GM20431 (cell line): ENCODE data around the gene IPMK.
"Not testable (repeated sequence)": the region's sequence is repeated elsewhere in the genome, so short reads cannot be mapped to it uniquely, and the experiment has no call there.

Source experiments
- in situ Hi-C: fragments of 300-500 bp; cut with MseI, MboI; formaldehyde crosslinking; loops from one replicate; pipeline ENCODE4 v1.15.0; 2020; ENCODE audit warnings: low sequenced_read_pairs; ENCODE audit not compliant: unreplicated experiment

The IPMK gene

GRCh38 chr10:58268946-58269781 is 1.5 kb upstream of the IPMK start, which contains the start of gene CISD1:
Gene CISD1, plus strand, starts transcription at chr10:58269162. Its CDS starts 112 bp downstream, at chr10:58269274.
- in situ Hi-C loops: no loop called here

- in situ Hi-C loops: no loop called here
Observed at GRCh38 chr10:58268454-58268945, 806 bp upstream of the IPMK start.

GRCh38 chr10:58266826-58267712 is 625 bp downstream of the IPMK start:
- in situ Hi-C loops: no loop called here

- in situ Hi-C loops: no loop called here
Observed at GRCh38 chr10:58266003-58266825, 1.5 kb downstream of the IPMK start.

DNA sequence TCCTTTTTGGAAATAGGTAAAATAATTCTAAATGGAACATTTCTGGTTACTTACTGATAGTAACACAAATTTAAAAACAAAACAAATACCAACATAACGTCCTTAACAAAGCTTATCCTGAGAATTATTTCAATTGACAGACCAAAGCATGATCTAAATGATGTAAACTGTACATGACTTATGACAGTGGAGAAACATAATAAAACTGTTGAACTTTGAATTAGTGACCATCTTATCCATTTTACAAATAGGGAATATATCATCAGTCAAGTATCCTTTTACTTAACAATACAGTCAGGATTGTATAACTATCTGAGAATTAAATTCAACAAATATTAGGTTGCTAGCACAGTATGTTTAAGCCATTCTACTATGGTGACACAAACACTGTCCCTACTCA is 2.4 kb downstream of the IPMK start:
- in situ Hi-C loops: no loop called here

DNA sequence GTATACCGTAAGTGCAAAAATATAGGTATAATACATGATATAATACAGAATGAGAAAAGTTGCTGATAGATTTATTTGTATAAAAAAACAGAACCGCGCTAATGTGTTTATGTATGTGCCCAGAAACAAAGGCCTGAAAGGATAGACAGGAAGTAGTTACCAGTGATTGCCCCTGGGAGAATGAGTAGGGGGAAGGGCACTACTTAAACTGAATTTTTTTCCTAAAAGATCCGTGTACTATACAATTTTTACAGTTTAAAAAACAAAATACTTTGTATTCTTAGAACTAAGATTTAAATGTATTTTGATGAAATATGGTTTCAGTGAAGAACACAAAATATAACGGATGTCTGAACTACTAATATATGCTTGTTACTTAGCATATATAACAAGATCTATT is 2.9 kb downstream of the IPMK start:
- in situ Hi-C loops: no loop called here

- in situ Hi-C loops: no loop called here
Observed at GRCh38 chr10:58262766-58263165, 4.9 kb downstream of the IPMK start.

DNA sequence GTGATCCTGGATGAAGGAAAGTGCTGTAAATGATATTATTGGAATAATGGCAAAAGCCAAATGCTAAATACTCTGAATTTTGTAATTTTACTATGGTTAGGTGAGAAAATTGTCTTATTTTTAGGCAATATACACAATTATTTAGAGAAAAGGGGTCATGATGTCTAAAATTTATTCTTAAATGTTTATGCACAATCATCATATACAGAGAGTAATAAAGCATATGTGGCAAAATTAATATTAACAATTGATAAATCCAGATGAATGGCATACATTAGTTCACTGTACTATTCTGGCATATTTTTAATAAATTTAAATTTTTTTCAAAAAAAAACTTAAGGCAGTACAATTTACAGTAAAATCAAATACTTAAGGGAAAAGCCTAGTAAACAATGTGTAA is 7.4 kb downstream of the IPMK start:
- in situ Hi-C loops: no loop called here

DNA sequence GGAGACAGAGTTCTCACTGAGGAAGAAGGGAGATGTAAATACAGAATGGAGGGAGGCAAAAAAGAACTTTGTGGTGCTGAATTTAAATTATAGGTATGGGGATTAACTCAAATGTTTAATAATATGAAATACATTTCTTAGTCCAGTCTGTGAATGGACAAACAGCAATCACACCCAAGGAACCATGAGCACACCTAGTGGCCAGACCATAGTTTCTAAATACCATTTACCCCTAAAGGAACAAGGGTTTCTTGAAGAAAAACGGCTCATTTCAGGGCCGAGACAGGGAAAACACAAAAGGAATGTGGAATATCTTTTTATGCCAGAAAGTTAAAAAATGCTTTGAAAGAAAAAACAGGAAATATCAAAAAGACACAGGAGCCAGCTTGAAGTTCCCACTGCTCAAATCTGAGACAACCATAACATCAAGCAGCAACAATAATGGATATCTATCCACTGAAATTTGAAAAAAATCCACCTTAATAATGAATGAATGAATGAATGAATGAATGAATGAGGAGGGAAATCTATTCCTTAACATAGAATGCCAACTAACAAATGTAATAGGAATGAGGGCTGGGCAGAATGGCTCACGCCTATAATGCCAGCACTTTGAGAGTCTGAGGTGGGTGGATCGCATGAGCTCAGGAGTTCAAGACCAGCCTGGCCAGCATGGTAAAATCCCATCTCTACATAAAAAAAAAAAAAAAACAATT is 8.6 kb downstream of the IPMK start:
- in situ Hi-C loops: no loop called here

DNA sequence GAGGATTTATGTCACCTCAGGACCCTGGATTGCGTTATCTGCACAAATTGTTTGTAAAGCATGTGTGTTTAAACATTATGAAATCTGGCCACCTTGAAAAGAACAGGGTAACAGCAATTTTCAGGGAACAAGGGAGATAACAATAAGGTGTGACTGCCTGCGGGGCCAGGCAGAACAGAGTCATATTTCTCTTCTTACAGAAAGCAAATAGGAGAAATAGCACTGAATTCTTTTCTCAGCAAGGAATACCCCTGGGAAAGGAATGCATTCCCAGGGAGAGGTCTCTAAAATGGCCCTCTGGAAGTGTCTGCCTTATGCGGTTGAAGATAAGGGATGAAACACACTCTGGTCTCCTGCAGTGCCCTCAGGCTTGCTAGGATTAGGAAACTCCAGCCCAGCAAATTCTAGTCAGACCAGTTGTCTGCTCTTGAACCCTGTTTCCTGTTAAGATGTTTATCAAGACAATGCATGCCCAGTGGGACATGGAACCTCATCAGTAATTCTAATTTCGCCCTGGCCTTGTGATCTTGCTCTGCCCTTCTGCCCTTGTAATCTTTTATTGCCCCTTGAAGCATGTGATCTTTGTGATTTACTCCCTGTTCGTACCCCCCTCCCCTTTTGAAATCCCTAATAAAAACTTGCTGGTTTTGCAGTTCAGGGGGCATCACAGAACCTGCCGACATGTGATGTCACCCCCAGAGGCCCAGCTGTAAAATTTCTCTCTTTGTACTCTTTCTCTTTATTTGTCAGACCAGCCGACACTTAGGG is 11.5 kb downstream of the IPMK start:
- in situ Hi-C loops: not testable (repeated sequence)

DNA sequence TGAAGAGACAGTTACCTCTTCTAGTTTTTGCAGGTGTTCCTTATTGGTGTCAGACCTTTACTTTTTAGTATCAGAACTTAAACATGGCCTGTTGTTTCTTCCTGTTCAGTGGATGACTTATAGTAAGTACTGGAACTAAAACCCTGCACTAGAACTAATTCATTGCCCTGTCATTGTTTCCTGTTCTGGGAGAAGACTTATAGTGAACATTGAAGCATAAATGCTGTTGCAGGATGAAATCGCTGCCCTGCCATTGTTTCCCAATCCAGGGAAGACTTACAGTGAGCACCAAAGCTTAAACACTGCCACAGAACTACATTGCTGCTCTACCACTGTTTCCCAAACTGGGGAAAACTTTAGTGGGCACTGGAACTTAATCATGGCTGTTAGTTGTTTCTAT is 13.1 kb downstream of the IPMK start:
- in situ Hi-C loops: no loop called here

DNA sequence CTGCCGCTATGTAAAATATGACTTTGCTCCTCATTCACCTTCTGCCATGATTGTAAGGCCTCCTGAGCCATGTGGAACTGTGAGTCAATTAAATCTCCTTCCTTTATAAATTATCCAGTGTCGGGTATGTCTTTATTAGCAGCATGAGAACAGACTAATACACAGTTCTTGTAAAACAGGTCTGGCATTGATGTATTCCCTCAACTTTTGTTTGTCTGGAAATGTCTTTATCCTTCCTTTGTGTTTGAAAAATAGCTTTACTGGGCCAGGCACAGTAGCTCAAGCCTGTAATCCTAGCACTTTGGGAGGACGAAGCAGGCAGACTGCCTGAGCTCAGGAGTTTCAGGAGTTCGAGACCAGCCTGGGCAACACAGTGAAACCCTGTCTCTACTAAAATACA is 14.5 kb downstream of the IPMK start:
- in situ Hi-C loops: no loop called here

GRCh38 chr10:58244666-58245065 is 23.0 kb downstream of the IPMK start:
- in situ Hi-C loops: not testable (repeated sequence)

DNA sequence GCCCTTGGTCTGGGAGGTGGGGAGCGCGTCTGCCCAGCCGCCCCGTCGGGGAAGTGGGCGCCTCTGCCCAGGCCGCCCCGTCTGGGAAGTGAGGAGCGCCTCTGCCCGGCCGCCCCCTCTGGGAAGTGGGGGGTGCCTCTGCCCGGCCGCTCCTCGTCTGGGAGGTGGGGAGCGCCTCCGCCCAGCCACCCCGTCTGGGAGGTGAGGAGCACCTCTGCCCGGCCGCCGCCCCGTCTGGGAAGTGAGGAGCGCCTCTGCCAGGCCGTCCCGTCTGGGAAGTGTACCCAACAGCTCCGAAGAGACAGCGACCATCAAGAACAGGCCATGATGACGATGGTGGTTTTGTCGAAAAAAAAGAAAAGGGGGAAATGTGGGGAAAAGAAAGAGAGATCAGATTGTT is 23.5 kb downstream of the IPMK start:
- in situ Hi-C loops: not testable (repeated sequence)

GRCh38 chr10:58243801-58244200 is 23.9 kb downstream of the IPMK start:
- in situ Hi-C loops: not testable (repeated sequence)

- in situ Hi-C loops: no loop called here
Observed at GRCh38 chr10:58243269-58243668, 24.4 kb downstream of the IPMK start.

- in situ Hi-C loops: no loop called here
Observed at GRCh38 chr10:58241346-58241745, 26.3 kb downstream of the IPMK start.

GRCh38 chr10:58240531-58240930 is 27.2 kb downstream of the IPMK start:
- in situ Hi-C loops: no loop called here
